H1 (cell line): ENCODE data around the gene CWC27. TPM values are rescaled to one million over a fixed set of nuclear protein-coding genes. Genes with fewer than 3 reads are reported as not detected.

Experiments
- CTCF ChIA-PET: fragments of 300-600 bp; sonication (Branson Sonifier 250); formaldehyde crosslinking; loops from one replicate; lab custom pipeline; 2021; ENCODE audit not compliant: partially characterized antibody; lab: Charles Lee
- POLR2A ChIA-PET: fragments of 300-600 bp; sonication (Branson Sonifier 250); formaldehyde crosslinking; loops from one replicate; lab custom pipeline; 2021; ENCODE audit warnings: inconsistent platforms; ENCODE audit not compliant: partially characterized antibody; lab: Charles Lee
- DNase-seq, 2 experiments: peaks; one replicate each; pipeline versions ENCODE4 v3.0.0 to v3.0.0-alpha.2; 2010 to 2022; ENCODE audit warnings: low spot score in 2 of 2, low read depth in 1 of 2, mixed read lengths in 1 of 2
- FAIRE-seq: peaks from 2 replicates; lab custom pipeline; 2011; peaks lifted over from hg19 to GRCh38; lab: Jason Lieb, UNC
- H2AFZ ChIP-seq: 2 replicates; pipeline ENCODE4 v1.8.1; 2012; ENCODE audit warnings: low read length, inconsistent platforms
- H2AK5ac ChIP-seq: 2 replicates; pipeline ENCODE4 v1.6.1; 2013; ENCODE audit warnings: low read depth, low read length
- H2BK120ac ChIP-seq: replicated peaks from 2 replicates; pipeline ENCODE3; 2013; ENCODE audit warnings: low read depth, low read length, inconsistent platforms
- H2BK12ac ChIP-seq: 2 replicates; pipeline ENCODE4 v1.6.1; 2013; ENCODE audit warnings: low read depth, low read length
- H2BK15ac ChIP-seq: 2 replicates; pipeline ENCODE4 v1.6.1; 2013; ENCODE audit warnings: low read length
- H2BK20ac ChIP-seq: 2 replicates; pipeline ENCODE4 v1.6.1; 2013; ENCODE audit warnings: low read length
- H2BK5ac ChIP-seq: 2 replicates; pipeline ENCODE4 v1.6.1; 2013; ENCODE audit warnings: low read depth, low read length
- H3K14ac ChIP-seq: 2 replicates; pipeline ENCODE4 v1.6.1; 2013; ENCODE audit warnings: inconsistent platforms; ENCODE audit not compliant: insufficient read length
- H3K18ac ChIP-seq: 2 replicates; pipeline ENCODE4 v1.6.1; 2013; ENCODE audit warnings: low read length; ENCODE audit errors: extremely low read depth
- H3K23ac ChIP-seq: 2 replicates; pipeline ENCODE4 v1.6.1; 2013; ENCODE audit warnings: inconsistent platforms; ENCODE audit not compliant: insufficient read length
- H3K23me2 ChIP-seq: 2 replicates; pipeline ENCODE4 v1.6.1; 2013; ENCODE audit warnings: low read depth, low read length
- H3K27ac ChIP-seq: 2 replicates; pipeline ENCODE4 v1.6.1; 2011; ENCODE audit warnings: low read depth, low read length, inconsistent platforms
- H3K27me3 ChIP-seq, 4 experiments: replicated peaks in 1 of 4; 1 replicate in 1 of 4; 2 replicates in 3 of 4; pipeline versions ENCODE4 v1.6.1 to v1.8.1; 2011 to 2013; ENCODE audit warnings: low read length in 3 of 4, mild to moderate bottlenecking in 3 of 4, inconsistent platforms in 2 of 4, mixed read lengths in 2 of 4, moderate library complexity in 1 of 4; ENCODE audit not compliant: control insufficient read depth in 3 of 4, insufficient read depth in 3 of 4; ENCODE audit errors: extremely low read depth in 1 of 4
- H3K36me3 ChIP-seq, 4 experiments: 2 replicates each; pipeline versions ENCODE4 v1.6.1 to v1.8.1; 2011 to 2013; ENCODE audit warnings: mild to moderate bottlenecking in 4 of 4, low read length in 3 of 4, moderate library complexity in 2 of 4, control low read depth in 1 of 4, inconsistent platforms in 1 of 4; ENCODE audit not compliant: insufficient read depth in 4 of 4, control insufficient read depth in 2 of 4
- H3K4ac ChIP-seq: replicated peaks from 2 replicates; pipeline ENCODE3; 2013; ENCODE audit warnings: low read length, low read depth, mixed read lengths, inconsistent platforms; ENCODE audit not compliant: insufficient read length
- H3K4me1 ChIP-seq, 4 experiments: replicated peaks in 1 of 4; 1 replicate in 1 of 4; 2 replicates in 3 of 4; pipeline versions ENCODE4 v1.6.1 to v1.8.1; 2011 to 2013; ENCODE audit warnings: low read length in 3 of 4, inconsistent platforms in 2 of 4, mixed read lengths in 1 of 4; ENCODE audit not compliant: insufficient read depth in 4 of 4, control insufficient read depth in 3 of 4
- H3K4me2 ChIP-seq, 2 experiments: 2 replicates each; pipeline versions ENCODE4 v1.6.1 to v1.8.1; 2011 to 2013; ENCODE audit warnings: low read depth in 2 of 2, low read length in 2 of 2, control low read depth in 1 of 2, inconsistent platforms in 1 of 2, mild to moderate bottlenecking in 1 of 2; ENCODE audit not compliant: insufficient read depth in 1 of 2
- H3K4me3 ChIP-seq, 4 experiments: fragments of 200-600, 300-600 bp in 1 of 4; sonication (generic), shearing (Covaris generic), sonication (Bioruptor Twin) in 1 of 4; 2 replicates each; pipeline versions ENCODE4 v1.5.1 to v1.8.1; 2011 to 2016; ENCODE audit warnings: low read length in 4 of 4, low read depth in 3 of 4, control low read depth in 2 of 4, inconsistent platforms in 2 of 4, mild to moderate bottlenecking in 2 of 4, mixed read lengths in 1 of 4, moderate library complexity in 1 of 4; ENCODE audit not compliant: insufficient read depth in 2 of 4; ENCODE audit errors: extremely low read depth in 1 of 4
- H3K56ac ChIP-seq: replicated peaks from 2 replicates; pipeline ENCODE3; 2013; ENCODE audit warnings: low read depth, mild to moderate bottlenecking, mixed read lengths, low read length, inconsistent platforms; ENCODE audit not compliant: insufficient read length
- H3K79me1 ChIP-seq: 2 replicates; pipeline ENCODE4 v1.6.1; 2013; ENCODE audit warnings: low read depth, low read length, control low read depth
- H3K79me2 ChIP-seq, 2 experiments: 2 replicates each; pipeline versions ENCODE4 v1.6.1 to v1.8.1; 2012 to 2013; ENCODE audit warnings: low read length in 2 of 2, mild to moderate bottlenecking in 2 of 2, inconsistent platforms in 1 of 2; ENCODE audit not compliant: insufficient read depth in 2 of 2, control insufficient read depth in 1 of 2
- H3K9ac ChIP-seq, 4 experiments: replicated peaks in 1 of 4; 1 replicate in 1 of 4; 2 replicates in 3 of 4; pipeline versions ENCODE4 v1.6.1 to v1.8.1; 2011 to 2013; ENCODE audit warnings: low read depth in 3 of 4, low read length in 3 of 4, control low read depth in 2 of 4, mild to moderate bottlenecking in 2 of 4, moderate library complexity in 2 of 4, inconsistent platforms in 1 of 4; ENCODE audit errors: extremely low read depth in 1 of 4
- H3K9me3 ChIP-seq, 2 experiments: 2 replicates each; pipeline versions ENCODE4 v1.6.1 to v1.8.1; 2012 to 2013; ENCODE audit warnings: mild to moderate bottlenecking in 2 of 2, moderate library complexity in 2 of 2, control low read depth in 1 of 2, inconsistent platforms in 1 of 2, low read depth in 1 of 2, low read length in 1 of 2, mixed read lengths in 1 of 2; ENCODE audit not compliant: insufficient read depth in 2 of 2
- H4K20me1 ChIP-seq, 2 experiments: replicated peaks in 1 of 2; 2 replicates each; pipeline versions ENCODE3 to v1.8.1; 2011 to 2013; ENCODE audit warnings: inconsistent platforms in 2 of 2, low read length in 2 of 2, mild to moderate bottlenecking in 1 of 2; ENCODE audit not compliant: insufficient read depth in 2 of 2, control insufficient read depth in 1 of 2
- H4K5ac ChIP-seq: 2 replicates; pipeline ENCODE4 v1.6.1; 2013; ENCODE audit warnings: low read length, low read depth, mixed read lengths, inconsistent platforms; ENCODE audit not compliant: insufficient read length
- H4K8ac ChIP-seq: 2 replicates; pipeline ENCODE4 v1.8.0; 2013; ENCODE audit warnings: mild to moderate bottlenecking, moderate library complexity, low read length, inconsistent platforms; ENCODE audit not compliant: insufficient read depth; ENCODE audit errors: extremely low read depth
- H4K91ac ChIP-seq: replicated peaks from 2 replicates; pipeline ENCODE3; 2013; ENCODE audit warnings: low read length, mixed read lengths, inconsistent platforms; ENCODE audit not compliant: insufficient read length
- GABPA ChIP-seq: IDR thresholded peaks from 2 replicates; pipeline ENCODE4 v1.6.1; 2011; ENCODE audit warnings: mild to moderate bottlenecking, low read length, moderate library complexity, borderline replicate concordance; ENCODE audit not compliant: insufficient read depth
- WGBS, 2 experiments: shearing (Covaris generic) in 1 of 2; methylation state at CpG; one replicate each; pipeline versions ENCODE4 v1.1.6 to v1.1.7; 2013 to 2015; ENCODE audit warnings: low lambda C conversion rate in 2 of 2, mixed read lengths in 2 of 2, inconsistent platforms in 1 of 2, low coverage in 1 of 2, missing lambda C conversion rate in 1 of 2; ENCODE audit not compliant: insufficient replicate concordance in 2 of 2, insufficient coverage in 1 of 2, insufficient read length in 1 of 2; ENCODE audit errors: extremely low coverage in 1 of 2, missing lambda C conversion rate in 1 of 2; 5-methylcytosine and 5-hydroxymethylcytosine counted together
- polyA plus RNA-seq, 7 experiments: library from polyadenylated mRNA; depleted of rRNA in 3 of 7; stranded (reverse) in 5 of 7; unstranded in 2 of 7; fragments of >200 nt in 5 of 7; fragments of 200-250 nt in 2 of 7; gene quantifications; 1 replicate in 5 of 7; 2 replicates in 1 of 7; 4 replicates in 1 of 7; pipeline versions ENCODE4 v1.2.1 to v1.2.3, GENCODE V29; 2011 to 2013; ENCODE audit warnings: missing spikeins in 2 of 7, mixed read lengths in 2 of 7
- total RNA-seq: library from RNA; stranded (reverse); fragmentation: NEBNext Ultra II Directional; extraction: Animal tissue kit (Norgen Biotek cat#: 25700); gene quantifications from 2 replicates; pipeline ENCODE4 v1.2.1, GENCODE V29; 2021

The CWC27 gene
- total and polyA plus RNA-seq, 2 of the 8 experiments (the other 6 are each of a cell fraction or from before 2014, with no cell fraction given), result 24.9 to 43.4 TPM

DNA sequence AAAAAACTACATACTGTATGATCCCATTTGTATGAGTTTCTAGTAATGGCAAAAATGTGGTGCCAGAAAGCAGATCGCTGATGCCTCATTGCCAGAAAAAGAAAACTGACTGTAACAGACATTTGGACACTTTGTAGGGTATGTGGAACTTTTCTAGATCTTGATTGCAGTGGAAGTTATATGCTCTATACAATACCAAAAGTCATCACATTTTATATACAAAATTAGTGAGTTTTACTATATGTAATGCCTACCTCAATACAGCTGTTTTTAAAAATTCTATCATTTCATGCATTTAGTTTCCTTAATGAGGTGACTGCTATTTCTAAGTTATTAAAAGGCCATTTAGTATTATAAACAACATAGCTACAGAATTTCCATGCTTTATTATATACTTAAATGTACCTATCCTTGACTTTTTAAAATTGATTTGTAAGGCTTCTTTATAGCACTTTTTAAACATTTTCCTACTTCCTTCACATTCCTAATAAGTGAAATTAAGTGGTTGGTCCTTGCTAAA lies 199.9 kb downstream of the CWC27 start:
- H2BK5ac ChIP-seq, result no peak overlapping the region
- H4K91ac ChIP-seq, result no peak overlapping the region
- no peak overlapping the region for H3K4ac ChIP-seq
- no peaks in the 10 kb centered on the region for H3K27me3 ChIP-seq
- peaks cover 0 to 5% (median 1%) of the 10 kb centered on the region in 4 experiments; a peak in 2 of 8 replicates for H3K36me3 ChIP-seq
- H4K5ac ChIP-seq, result no peak overlapping the region
- H2BK12ac ChIP-seq, result no peak overlapping the region
- DNase-seq, result no peak
- ChIA-PET POLR2A (no interaction called here), CTCF (no interaction called here)
- no peak overlapping the region for H2BK20ac ChIP-seq
- no peak overlapping the region for H3K4me3 ChIP-seq
- H3K23ac ChIP-seq, result no peak overlapping the region
- no peaks in the 10 kb centered on the region for H3K79me2 ChIP-seq
- no peak overlapping the region for H3K18ac ChIP-seq
- no peak overlapping the region for H2BK120ac ChIP-seq
- 86% methylated on average over 1 of the region's 1 CpG; no CpG with 5 or more reads in 1 of the 2 experiments for WGBS, 2 experiments
- H3K79me1 ChIP-seq, result no peaks in the 10 kb centered on the region
- no peak overlapping the region for H3K14ac ChIP-seq
- peaks cover under 1 to 1% of the 10 kb centered on the region in 2 experiments; a peak in 2 of 4 replicates for H3K9me3 ChIP-seq
- no peak overlapping the region for H2AFZ ChIP-seq
- H3K4me2 ChIP-seq, result no peak overlapping the region
- no peaks in the 10 kb centered on the region for H4K20me1 ChIP-seq
- no peaks in the 10 kb centered on the region for H3K4me1 ChIP-seq
- H3K9ac ChIP-seq, result no peak overlapping the region
- H3K23me2 ChIP-seq, result no peaks in the 10 kb centered on the region
- no peak overlapping the region for H3K27ac ChIP-seq
- H2AK5ac ChIP-seq, result no peak overlapping the region
- H2BK15ac ChIP-seq, result no peak overlapping the region
- no peak overlapping the region for H3K56ac ChIP-seq
- no peak for FAIRE-seq
- H4K8ac ChIP-seq, result no peak overlapping the region
- TF ChIP-seq GABPA, result no peak
